Measurements from ENCODE around the gene GNAQ. TPM values are rescaled to one million over a fixed set of nuclear protein-coding genes. Genes with fewer than 3 reads are reported as not detected.

GNAQ gene
- total RNA-seq, 1 experiment from 2014 or later, result 28.7 TPM

DNA sequence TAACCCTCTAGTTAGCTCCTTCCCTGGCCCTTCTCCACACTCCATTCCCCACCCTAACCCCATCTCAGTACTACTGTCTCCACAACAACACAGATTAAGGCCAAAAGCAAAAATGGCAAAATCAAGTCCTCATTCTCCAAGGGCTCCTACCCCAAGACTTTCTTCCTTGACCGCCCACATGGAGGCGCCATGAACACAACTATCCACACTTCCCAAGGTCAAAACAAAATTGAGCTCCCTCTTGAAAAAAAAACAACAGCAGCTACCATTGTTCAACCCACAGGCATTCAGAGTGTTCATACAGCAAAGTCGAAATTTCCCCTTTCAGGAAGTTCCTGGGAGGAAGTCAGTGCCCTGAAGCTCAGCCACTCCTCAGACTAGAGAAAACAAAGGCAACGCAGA lies 54.4 kb downstream of the GNAQ start:
- no peaks in the 10 kb centered on the region; the same call in 1 of the 2 replicates for H4K20me1 ChIP-seq (ENCODE audit: insufficient read depth)
- H3K9ac ChIP-seq (ENCODE audit: low read length), result no peak overlapping the region
- H3K27ac ChIP-seq (ENCODE audit: low read depth, low read length), result no peak overlapping the region
- H3K4me2 ChIP-seq (ENCODE audit: low read length), result no peak overlapping the region
- H3K27me3 ChIP-seq (ENCODE audit: insufficient read depth, low read length), result no peaks in the 10 kb centered on the region
- H3K79me2 ChIP-seq (ENCODE audit: insufficient read depth, low read length), result no peaks in the 10 kb centered on the region; the same call in 1 of the 2 replicates
- BruUV-seq (replicated peaks), result no TSS peak
- ChIA-PET POLR2A (no interaction called here), RAD21 (ENCODE audit: low non-redundant PET in 1 of 2, low total read pairs in 2 of 2, uncharacterized antibody in 2 of 2, unreplicated experiment in 2 of 2) (interaction anchor here in 1 of 2 experiments (1.4 kb wide), 1 partner anchor 58 kb away, joined by 8 read pairs; no protein-coding TSS in a partner anchor), CTCF (interaction anchor here (0.6 to 1.4 kb wide), 10 partner anchors 11 to 544 kb away, joined by 3 to 17 read pairs (median 4); no protein-coding TSS in a partner anchor)
- H3K9me3 ChIP-seq (ENCODE audit: control insufficient read depth in 1 of 2, insufficient read depth in 1 of 2, low read depth in 1 of 2, low read length in 2 of 2), result no peaks in the 10 kb centered on the region
- intact Hi-C loops (cut with micrococcal nuclease), result loop anchor here (1.0 to 10.0 kb wide), 2 partner anchors 144 to 388 kb away; no protein-coding TSS in a partner anchor
- DNase-seq (ENCODE audit: low read depth, low spot score), result peak; percentile 21
- peaks cover 6 to 8% of the 10 kb centered on the region in 2 experiments for H3K4me1 ChIP-seq (ENCODE audit: control insufficient read depth in 1 of 2, insufficient read depth in 2 of 2, low read length in 2 of 2)
- no peak for TF ChIP-seq SIN3A (IDR thresholded peaks at IDR 0.05; ENCODE audit: low read depth)
- no peak for TF ChIP-seq EZH2 (IDR thresholded peaks at IDR 0.05)
- TF ChIP-seq, protein P1, sequence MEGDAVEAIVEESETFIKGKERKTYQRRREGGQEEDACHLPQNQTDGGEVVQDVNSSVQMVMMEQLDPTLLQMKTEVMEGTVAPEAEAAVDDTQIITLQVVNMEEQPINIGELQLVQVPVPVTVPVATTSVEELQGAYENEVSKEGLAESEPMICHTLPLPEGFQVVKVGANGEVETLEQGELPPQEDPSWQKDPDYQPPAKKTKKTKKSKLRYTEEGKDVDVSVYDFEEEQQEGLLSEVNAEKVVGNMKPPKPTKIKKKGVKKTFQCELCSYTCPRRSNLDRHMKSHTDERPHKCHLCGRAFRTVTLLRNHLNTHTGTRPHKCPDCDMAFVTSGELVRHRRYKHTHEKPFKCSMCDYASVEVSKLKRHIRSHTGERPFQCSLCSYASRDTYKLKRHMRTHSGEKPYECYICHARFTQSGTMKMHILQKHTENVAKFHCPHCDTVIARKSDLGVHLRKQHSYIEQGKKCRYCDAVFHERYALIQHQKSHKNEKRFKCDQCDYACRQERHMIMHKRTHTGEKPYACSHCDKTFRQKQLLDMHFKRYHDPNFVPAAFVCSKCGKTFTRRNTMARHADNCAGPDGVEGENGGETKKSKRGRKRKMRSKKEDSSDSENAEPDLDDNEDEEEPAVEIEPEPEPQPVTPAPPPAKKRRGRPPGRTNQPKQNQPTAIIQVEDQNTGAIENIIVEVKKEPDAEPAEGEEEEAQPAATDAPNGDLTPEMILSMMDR (IDR thresholded peaks at IDR 0.05 in 2 of 3, conservative IDR thresholded peaks at IDR 0.05 in 1 of 3; ENCODE audit: borderline replicate concordance in 1 of 3, insufficient read depth in 1 of 3, low read depth in 2 of 3, low read length in 2 of 3), result peak; percentile 50 to 61 (median 60); a peak in 5 of 6 replicates
- peak; percentile 61 for TF ChIP-seq RAD21 (IDR thresholded peaks at IDR 0.05; ENCODE audit: low read depth)
- no peak overlapping the region for H2AFZ ChIP-seq (ENCODE audit: low read depth, low read length, poor library complexity, severe bottlenecking)
- no peaks in the 10 kb centered on the region for H3K36me3 ChIP-seq (ENCODE audit: control insufficient read depth in 1 of 2, insufficient read depth in 2 of 2, low read length in 2 of 2)
- no peaks in the 10 kb centered on the region for H3K9me2 ChIP-seq (ENCODE audit: insufficient read depth)
- H3K4me3 ChIP-seq (replicated peaks in 1 of 2; ENCODE audit: low read depth in 1 of 2, low read length in 2 of 2), result no peak overlapping the region
- ATAC-seq, result peak; percentile 77

DNA sequence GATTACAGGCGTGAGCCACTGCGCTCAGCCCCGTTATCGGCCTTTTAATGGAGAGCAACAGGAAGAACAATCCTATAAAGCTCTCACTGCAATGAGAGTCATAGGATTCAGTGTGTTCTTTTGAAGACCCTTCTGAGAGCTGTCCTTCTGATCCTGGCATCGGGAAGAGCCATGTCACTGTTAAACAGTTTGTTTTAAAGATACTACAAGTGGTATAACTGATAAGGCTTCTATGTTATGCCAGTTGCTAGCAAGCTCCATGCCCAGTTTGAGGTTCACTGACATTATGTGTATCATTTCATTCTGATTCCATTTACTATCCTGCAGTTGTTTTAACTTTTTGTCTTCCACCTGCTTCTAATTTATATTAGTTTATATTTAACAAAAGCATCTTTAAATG lies 55.8 kb downstream of the GNAQ start:
- intact Hi-C loops (cut with micrococcal nuclease), result loop anchor here (10.0 kb wide), 1 partner anchor 389 kb away; no protein-coding TSS in a partner anchor
- ChIA-PET CTCF (interaction anchor here (1.0 to 1.7 kb wide), 2 partner anchors 146 to 397 kb away, joined by 4 to 8 read pairs; no protein-coding TSS in a partner anchor), POLR2A (no interaction called here), RAD21 (ENCODE audit: low non-redundant PET in 1 of 2, low total read pairs in 2 of 2, uncharacterized antibody in 2 of 2, unreplicated experiment in 2 of 2) (no interaction called here)
- DNase-seq (ENCODE audit: low read depth, low spot score) (no peak), ATAC-seq (no peak)
- Histone ChIP-seq H2AFZ (ENCODE audit: low read depth, low read length, poor library complexity, severe bottlenecking) (no peak overlapping the region), H3K79me2 (ENCODE audit: insufficient read depth, low read length) (no peaks in the 10 kb centered on the region; the same call in 1 of the 2 replicates), H3K9ac (ENCODE audit: low read length) (no peak overlapping the region), H3K4me1 (ENCODE audit: control insufficient read depth in 1 of 2, insufficient read depth in 2 of 2, low read length in 2 of 2) (no peaks in the 10 kb centered on the region; a peak in 1 of 4 replicates), H3K36me3 (ENCODE audit: control insufficient read depth in 1 of 2, insufficient read depth in 2 of 2, low read length in 2 of 2) (no peaks in the 10 kb centered on the region), H3K9me2 (ENCODE audit: insufficient read depth) (no peaks in the 10 kb centered on the region), H4K20me1 (ENCODE audit: insufficient read depth) (no peaks in the 10 kb centered on the region; the same call in 1 of the 2 replicates), H3K9me3 (ENCODE audit: control insufficient read depth in 1 of 2, insufficient read depth in 1 of 2, low read depth in 1 of 2, low read length in 2 of 2) (no peaks in the 10 kb centered on the region), H3K27ac (ENCODE audit: low read depth, low read length) (no peak overlapping the region), H3K4me2 (ENCODE audit: low read length) (no peak overlapping the region), H3K27me3 (ENCODE audit: insufficient read depth, low read length) (no peaks in the 10 kb centered on the region), H3K4me3 (replicated peaks in 1 of 2; ENCODE audit: low read depth in 1 of 2, low read length in 2 of 2) (no peak overlapping the region)
- no TSS peak for BruUV-seq (replicated peaks)
- TF ChIP-seq, protein P1 (IDR thresholded peaks at IDR 0.05 in 2 of 3, conservative IDR thresholded peaks at IDR 0.05 in 1 of 3; ENCODE audit: borderline replicate concordance in 1 of 3, insufficient read depth in 1 of 3, low read depth in 2 of 3, low read length in 2 of 3), result no peak
- TF ChIP-seq JUND (IDR thresholded peaks at IDR 0.05), result no peak
- TF ChIP-seq ELF1 (IDR thresholded peaks at IDR 0.05; ENCODE audit: borderline replicate concordance, low read depth), result no peak
- TF ChIP-seq, protein P2, sequence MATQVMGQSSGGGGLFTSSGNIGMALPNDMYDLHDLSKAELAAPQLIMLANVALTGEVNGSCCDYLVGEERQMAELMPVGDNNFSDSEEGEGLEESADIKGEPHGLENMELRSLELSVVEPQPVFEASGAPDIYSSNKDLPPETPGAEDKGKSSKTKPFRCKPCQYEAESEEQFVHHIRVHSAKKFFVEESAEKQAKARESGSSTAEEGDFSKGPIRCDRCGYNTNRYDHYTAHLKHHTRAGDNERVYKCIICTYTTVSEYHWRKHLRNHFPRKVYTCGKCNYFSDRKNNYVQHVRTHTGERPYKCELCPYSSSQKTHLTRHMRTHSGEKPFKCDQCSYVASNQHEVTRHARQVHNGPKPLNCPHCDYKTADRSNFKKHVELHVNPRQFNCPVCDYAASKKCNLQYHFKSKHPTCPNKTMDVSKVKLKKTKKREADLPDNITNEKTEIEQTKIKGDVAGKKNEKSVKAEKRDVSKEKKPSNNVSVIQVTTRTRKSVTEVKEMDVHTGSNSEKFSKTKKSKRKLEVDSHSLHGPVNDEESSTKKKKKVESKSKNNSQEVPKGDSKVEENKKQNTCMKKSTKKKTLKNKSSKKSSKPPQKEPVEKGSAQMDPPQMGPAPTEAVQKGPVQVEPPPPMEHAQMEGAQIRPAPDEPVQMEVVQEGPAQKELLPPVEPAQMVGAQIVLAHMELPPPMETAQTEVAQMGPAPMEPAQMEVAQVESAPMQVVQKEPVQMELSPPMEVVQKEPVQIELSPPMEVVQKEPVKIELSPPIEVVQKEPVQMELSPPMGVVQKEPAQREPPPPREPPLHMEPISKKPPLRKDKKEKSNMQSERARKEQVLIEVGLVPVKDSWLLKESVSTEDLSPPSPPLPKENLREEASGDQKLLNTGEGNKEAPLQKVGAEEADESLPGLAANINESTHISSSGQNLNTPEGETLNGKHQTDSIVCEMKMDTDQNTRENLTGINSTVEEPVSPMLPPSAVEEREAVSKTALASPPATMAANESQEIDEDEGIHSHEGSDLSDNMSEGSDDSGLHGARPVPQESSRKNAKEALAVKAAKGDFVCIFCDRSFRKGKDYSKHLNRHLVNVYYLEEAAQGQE (IDR thresholded peaks at IDR 0.05; ENCODE audit: low read depth), result no peak
- TF ChIP-seq POLR2AphosphoS5 (IDR thresholded peaks at IDR 0.05; ENCODE audit: low read depth, low read length), result no peak
- TF ChIP-seq YY1 (IDR thresholded peaks at IDR 0.05; ENCODE audit: extremely low read depth, insufficient replicate concordance, low read depth, low read length), result no peak
- no peak for TF ChIP-seq SIN3A (IDR thresholded peaks at IDR 0.05; ENCODE audit: low read depth)
- TF ChIP-seq, protein P3, sequence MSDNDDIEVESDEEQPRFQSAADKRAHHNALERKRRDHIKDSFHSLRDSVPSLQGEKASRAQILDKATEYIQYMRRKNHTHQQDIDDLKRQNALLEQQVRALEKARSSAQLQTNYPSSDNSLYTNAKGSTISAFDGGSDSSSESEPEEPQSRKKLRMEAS (IDR thresholded peaks at IDR 0.05), result no peak
